ENCODE results near the gene LILRB3.
A peak's percentile ranks its signal among the peaks of the same experiment; 100 is the strongest.
"Not testable (repeated sequence)": the region's sequence is repeated elsewhere in the genome, so short reads cannot be mapped to it uniquely, and the experiment has no call there.

Gene LILRB3

DNA sequence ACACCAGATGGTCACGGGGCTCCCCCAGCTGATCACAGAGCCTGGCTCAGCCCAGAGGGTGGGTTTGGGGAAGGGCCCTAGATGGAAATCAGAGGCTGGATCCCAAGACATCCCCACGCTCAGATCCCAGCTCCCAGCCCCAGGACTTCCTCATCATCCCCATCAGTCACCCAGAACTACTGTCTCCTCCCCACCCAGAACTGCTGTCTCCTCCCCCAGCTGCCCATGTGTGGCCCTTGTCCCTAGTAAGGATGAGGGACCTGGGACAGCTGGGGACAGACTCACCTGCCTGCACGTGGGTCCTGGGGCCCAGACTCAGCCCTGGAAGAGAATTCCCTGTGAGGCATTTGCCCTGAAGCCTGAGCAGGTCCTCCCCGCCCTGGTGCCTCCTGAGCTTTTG is 19.4 kb upstream of the LILRB3 start:
- not testable (repeated sequence) for DNase-seq

DNA sequence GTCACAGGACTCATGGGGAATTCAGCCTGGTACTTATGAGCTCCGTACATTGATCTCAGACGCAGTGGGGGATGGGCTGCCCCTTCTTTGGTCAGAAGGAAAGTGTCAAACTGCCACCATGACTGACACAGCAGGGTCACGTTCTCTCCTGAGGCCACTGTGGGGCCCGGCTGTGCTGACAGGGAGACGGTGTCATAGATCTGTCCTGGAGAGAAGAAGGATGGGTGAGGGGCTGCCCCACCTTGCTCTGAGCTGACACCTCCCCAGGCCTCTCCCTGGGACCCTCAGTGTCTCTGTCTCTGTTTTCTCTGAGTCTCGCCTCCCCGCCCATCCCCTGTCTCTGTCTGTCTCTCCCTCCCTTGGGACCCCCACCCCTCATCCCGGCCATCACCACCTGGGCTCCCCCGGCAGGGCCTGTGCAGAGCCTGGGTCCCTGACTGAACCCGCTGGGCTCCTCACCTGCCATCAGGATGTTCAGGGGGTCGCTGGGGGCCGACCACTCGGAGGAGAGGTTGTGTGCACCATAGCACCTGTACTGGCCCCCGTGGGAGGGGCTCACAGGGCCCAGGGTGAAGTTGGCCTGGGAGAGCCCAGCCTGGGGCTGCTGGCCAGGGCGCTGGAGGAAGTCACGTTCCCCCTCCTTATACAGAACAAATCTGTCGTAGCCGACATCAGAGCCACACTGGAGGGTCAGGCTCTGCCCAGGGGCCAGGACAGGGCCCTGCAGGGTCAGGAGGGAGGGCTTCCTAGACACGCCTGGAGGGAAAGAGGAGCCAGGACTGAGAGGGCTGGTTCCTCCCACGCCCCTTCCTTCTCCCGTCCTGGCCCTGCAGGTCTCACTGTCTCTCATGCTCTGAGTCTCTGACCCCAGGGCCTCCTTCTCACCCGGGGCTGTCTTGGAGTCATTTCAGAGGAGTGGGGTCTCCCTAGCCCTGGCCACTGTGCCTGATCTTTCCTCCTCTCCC is 17.8 kb upstream of the LILRB3 start:
- not testable (repeated sequence) for DNase-seq

DNA sequence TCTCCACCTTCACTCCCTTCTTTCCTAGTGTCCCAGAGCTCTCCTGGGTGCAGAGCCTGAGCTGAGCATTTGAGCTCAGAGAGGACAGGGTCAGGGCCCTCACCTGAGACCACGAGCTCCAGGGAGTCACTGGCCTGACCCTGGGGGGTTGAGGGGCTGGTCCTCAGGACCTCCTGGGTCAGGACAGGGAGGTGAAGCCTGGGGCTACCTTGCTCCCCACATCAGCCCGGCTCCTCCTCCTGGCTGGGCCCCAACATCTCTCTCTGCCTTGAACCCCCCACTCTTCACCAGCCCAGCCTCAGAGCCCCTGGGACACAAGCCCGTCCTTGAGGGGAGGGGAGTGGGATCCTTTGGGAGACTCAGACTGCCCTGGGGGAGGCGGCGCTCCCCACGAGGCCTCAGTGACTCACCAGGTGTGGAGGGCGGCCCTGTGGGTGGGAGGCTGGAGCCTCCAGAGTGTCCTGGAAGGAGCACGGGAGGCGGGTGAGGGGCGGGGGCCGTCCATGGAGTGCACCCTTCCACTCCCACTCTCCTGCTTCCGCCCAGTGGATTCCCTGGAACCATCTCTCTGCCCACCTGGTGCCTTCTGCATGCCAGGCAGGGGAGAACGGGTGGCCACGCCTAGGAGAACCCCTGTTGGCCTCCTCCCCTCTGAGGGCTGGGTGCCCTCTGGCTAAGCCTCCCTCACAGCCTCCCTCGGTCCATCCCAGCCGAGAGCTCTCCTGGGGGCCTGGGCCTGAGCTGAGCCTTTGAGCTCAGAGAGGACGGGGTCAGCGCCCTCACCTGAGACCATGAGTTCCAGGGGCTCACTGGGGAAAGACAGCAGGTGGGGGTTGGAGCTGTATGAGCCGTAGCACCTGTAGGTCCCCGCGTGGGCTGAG is 16.9 kb upstream of the LILRB3 start:
- DNase-seq, result not testable (repeated sequence)

DNA sequence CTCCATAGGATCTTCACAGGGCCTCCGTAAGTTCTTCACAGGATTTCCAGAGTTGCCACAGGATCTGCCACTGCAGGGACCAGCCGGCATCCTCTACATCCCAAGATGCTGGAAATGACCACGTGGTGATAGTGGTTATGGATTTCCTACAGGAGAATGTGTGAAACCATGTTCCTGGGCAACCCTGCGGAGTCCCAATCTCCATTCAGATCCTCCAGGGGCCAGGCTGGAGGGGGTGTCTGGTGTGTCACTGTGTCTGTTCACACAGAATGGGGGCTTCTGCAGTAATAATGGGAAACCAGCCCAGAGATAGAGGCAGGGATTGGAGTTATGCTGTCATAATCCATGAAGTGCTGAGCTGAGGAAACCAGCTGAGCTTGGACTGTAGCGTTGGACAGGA is 11.1 kb upstream of the LILRB3 start:
- DNase-seq, result no peak

DNA sequence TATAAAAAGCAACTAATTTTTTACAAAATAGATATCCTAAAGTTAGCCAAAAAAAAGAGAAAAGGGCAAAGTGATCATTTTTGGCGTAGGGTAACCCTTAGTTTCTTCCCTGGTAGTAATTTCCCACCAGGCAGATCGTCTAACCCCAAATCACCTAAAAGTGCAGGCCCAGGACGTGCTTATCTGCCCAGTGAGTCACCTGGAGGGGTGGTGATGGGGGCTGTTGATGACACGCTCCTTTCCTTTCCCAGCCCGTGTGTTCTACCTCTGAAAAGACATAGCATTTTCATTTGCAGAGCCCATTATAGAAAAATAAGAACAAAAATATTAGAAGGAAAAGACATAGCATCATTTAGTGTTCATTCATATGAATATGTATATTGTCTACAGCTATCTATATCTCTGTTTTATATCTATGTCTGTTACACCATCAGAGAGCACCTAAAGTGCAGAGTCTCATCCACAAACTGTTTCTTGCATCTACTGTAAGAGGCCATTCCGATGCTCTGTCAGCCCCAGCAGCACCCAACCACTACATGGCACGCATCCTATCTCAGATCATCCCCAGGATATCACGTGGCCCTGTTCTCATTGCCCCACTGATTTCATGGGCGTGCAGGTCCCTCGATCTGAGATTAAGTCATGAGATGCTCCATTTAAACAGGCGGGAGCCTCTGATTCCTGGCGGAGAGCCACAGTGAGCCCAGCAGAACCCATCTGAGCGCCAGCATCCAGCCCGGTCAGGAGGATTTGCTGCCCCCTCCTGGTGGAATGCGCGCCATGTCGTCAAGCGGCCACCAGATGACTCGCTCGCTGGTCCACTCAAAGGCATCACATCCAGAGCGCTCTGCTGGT is 8.5 kb upstream of the LILRB3 start:
- peak; percentile 96 to 97 for DNase-seq

DNA sequence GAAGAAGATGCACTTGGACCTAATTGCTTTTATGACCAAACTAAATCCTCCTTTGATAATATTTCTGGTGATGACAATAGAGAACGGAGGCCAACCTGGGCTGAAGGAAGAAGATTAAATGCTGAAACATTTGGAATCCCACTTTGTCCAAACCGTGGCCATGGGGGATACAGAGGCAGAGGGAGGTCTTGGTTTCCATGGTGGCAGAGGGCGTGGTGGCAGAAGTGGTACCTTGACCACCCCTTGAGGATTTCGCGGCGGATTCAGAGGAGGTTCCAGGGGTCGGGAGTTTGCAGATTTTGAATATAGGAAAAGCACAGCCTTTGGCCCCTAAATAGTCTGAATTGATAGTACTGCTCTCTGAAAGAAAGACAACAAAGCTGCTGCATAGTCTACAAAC is 7.2 kb upstream of the LILRB3 start:
- DNase-seq, result no peak

DNA sequence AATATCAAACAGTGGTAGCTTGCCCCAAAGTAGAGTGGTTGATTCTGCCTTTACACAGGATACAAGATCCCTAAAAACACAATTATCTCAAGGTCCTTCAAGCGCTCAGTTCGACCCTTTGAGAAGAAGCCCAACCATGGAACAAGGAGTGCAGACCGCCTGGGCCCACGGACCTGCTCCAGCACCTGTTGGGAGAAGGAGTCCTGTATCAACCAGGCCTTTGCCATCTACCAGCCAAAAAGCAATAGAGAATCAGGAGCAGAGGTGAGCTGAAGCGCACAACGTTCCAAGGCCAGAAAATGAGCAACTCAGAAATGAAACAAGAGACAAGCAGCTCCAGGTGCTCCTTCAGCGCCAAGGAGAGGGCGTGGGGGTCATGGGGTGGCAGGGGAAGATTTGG is 6.3 kb upstream of the LILRB3 start:
- no peak for DNase-seq

DNA sequence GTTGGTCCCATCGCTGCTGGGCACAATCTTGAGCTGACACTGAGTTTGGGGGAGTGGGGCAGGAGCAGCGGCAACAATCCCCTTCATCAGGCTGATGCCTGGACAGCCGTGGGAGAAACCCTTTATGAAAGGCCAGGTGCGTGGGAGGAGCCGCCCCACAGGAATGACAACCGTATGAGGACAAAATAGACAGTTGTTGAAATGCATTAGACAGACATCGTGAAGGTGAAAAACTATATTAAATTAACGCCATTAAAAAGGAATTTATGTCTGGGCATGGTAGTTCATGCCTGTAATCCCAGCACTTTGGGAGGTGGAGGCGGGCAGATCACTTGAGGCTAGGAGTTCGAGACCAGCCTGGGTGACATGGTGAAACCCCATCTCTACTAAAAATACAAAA is 1.8 kb upstream of the LILRB3 start:
- DNase-seq, result not testable (repeated sequence)

DNA sequence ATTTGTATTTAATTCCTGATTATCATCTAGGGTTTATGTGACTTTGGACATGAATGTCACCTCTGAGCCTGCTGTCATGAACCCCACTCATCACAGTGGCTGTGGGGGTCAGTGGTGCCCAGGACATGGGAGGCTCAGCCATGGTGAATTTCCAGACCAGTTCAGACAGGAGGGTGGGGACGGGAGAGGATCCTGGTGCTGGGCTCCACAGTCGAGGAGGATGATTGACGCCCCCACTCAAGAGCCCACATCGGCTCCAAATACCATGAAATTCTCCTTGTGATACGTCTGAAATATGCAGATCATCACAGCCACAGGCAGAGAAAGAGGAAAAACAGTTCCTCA is 1.1 kb upstream of the LILRB3 start:
- DNase-seq, result not testable (repeated sequence)

DNA sequence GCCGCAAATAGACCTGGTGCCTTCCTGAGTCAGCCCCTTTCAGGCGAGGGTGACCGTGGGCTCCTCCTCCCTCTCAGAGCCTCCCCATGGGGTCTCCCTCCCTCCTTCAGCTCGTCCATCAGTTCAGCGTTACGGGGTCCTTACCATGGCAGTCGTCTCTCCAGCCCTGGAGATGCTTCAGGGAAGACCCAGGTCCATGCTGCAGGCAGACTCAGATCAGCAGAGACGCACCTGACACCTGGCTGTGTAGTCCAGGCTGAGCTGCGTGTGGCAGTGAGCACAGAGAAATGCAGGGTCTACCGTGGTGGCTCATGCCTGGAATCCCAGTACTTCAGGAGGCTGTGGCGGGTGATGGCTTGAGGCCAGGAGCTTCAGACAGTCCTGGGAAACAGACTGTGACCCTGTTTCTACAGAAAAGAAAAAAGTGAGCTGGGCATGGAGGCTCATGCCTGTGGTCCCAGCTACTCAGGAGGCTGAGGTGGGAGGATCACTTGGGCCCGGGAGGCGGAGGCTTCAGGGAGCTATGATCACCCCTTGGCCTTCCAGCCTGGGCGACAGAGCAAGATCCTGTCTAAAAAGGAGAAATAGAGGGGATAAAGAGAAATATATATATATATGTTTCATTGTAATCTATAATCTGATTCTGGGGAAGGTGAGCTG is 600 bp upstream of the LILRB3 start:
- DNase-seq, result not testable (repeated sequence)

DNA sequence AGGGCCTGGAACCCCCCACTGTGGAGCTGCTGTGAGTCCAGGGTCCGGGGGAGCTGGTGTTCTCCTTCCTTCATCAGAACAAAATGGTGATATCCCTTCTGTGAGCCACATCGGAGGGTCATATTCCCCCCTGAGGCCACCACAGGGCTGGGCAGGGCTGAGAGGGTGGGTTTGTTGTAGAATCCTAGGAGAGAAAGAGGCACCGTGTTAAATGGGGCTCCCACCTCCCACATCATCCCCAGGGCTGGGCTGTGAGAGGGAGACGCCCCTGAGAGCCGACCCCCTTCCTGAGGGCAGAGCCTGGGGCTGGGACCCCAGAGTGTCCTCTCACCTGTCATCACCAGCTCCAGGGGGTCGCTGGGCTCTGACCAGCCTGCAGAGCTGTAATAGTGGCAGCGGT is 860 bp downstream of the LILRB3 start:
- DNase-seq, result not testable (repeated sequence)

DNA sequence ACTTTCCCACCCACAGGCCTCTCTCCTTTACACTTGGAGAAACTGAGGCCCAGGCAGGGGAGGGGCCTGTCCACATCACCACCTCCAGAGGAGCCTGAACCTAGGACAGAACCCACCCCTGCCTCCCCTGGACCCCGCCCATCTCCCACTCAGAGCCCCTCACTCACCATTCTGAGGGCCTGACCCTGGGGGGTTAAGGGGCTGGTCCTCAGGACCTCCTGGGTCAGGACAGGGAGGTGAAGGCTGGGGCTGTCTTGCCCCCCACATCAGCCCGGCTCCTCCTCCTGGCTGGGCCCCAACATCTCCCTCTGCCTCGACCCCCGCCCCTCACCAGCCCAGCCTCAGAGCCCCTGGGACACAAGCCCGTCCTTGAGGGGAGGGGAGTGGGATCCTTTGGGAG is 3.1 kb downstream of the LILRB3 start:
- DNase-seq, result not testable (repeated sequence)

DNA sequence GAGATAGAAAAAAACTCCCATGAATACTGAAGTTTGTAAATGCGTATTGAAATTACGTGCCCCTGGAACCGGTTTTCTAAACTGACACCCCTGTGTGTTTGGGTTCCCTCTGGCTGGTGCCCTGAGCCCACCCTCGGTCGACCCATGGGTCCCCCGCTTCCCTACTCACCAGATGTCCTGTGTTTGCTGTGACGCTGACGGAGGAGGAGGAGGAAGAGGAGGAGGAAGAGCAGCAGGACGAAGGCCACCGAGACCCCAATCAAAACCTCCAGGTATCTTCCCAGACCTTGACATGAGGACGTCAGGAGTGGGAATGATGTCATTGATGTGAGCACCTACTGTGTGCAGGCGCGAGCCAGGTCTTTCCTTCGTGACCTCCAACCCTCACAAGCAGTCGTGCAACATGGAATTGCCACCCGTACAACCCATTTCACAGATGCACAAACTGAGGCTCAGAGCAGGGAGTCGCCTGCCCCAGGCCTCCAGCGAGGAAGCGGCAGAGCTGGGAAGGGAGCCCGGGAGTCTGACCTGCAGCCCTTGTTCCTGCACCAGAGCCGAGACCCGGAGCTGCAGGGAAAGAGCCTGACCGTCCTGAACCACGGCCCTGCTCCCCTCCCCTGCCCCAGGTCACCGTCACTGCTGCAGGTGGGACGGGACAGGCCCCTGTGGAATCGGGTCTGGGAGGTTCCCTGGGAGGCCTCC is 3.7 kb downstream of the LILRB3 start:
- no peak for DNase-seq

DNA sequence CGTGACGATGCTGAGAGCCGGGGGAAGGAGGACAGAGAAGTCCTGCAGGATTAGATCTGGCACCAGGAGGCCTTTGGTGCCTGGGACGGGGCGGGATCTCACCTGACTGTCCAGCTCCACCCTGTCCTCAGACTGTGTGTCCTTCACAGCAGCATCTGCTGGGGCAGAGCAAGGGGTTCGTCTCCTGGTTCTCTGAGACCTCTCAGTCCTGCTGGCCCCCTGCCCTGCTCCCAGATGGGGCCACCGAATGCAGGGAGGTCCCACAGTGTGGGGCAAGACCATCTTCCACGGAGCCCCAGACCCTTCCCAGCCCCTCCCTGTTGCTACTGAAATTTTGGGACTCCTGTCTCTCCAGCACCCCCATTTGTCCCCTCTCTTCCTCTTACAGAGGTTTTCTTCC is 4.5 kb downstream of the LILRB3 start:
- no peak for DNase-seq

DNA sequence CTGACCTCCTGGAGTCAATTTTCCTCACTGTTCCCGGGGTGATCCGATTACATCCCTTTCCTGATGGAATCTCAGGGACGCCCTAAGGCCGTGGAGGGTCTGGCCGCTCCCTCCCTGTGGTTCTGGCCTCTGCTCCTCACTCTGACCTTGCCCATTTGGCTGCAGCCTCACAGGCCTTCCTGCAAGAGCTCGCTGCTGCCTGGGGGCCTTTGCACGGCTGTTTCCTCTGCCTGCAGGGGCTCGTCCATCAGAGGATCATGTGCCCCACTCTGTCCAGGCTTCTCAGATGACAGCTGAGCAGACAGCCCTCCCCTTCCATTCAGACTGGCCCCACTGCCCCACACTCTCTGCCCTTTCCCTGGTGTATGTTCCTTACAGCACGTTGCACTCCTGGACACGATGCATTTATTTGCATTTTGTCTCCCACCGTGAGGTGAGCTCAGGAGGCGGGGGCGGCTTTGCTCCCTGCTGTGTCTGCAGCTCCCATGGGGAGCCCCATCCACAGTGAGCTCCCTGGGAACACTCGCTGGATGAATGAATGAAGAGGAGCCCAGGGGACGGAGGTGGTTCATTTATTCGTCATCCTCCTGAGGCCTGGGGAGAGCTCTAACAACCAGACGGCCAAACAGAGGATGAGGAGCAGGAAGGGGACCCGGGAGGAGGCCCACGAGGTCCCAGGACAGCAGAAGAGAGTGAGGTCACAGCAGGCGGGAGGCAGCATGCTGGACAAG is 5.1 kb downstream of the LILRB3 start:
- DNase-seq, result not testable (repeated sequence)

DNA sequence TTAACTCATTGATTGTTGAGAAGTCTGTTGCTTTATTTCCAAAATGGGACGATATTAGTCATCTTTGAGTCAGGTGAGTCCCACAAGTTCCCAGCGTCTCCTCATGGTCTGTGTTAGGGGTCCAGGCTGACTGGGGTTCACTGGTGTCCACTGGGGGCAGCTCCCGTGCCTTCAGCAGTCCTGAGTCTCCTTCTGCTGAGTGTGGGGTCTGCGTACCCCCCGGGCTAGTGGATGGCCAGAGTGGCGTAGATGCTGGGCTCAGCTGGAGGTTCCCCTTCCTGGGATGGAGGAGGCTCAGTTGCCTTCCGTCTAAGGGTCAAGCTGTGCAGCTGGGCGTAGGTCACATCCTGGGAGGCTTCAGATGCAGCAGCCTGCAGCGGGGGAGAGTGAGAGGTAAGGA is 5.9 kb downstream of the LILRB3 start:
- no peak for DNase-seq

DNA sequence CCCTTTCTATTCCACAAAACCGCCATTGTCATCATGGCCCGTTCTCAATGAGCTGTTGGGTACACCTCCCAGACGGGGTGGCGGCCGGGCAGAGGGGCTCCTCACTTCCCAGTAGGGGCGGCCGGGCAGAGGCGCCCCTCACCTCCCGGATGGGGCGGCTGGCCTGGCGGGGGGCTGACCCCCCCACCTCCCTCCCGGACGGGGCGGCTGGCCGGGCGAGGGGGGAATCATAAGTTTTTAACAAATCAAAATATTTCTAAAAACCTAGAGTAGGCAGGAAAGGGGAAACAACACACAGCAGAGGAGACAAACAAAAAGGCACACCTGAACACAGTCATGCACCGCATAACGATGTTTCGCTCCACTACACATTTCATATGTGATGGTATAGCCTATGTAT is 8.1 kb downstream of the LILRB3 start:
- DNase-seq, result not testable (repeated sequence)

DNA sequence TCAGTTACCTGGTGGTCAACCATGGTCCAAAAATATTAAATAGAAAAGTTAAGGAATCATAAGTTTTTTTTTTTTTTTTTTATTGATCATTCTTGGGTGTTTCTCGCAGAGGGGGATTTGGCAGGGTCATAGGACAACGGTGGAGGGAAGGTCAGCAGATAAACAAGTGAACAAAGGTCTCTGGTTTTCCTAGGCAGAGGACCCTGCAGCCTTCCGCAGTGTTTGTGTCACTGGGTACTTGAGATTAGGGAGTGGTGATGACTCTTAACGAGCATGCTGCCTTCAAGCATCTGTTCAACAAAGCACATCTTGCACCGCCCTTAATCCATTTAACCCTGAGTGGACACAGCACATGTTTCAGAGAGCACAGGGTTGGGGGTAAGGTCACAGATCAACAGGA is 8.6 kb downstream of the LILRB3 start:
- DNase-seq, result not testable (repeated sequence)

DNA sequence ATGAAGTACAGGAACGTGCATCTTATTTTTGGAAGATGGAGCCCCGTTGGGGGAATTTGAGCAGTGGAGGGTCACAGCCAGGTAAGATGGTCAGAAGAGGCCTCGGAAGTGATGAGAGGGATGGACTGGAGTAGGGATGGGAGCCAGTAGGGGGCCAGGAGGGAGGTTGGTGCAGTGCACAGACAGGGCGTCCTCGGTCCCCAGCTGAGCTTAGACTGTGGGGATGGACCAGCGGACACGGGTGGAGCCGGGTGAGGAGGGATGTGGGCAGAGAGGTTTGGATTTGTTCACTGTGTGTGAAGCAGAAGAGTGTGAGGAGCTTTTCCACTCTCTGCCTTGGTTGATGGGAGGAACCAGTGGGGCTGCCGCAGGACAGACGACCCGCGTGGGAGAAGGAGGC is 11.6 kb downstream of the LILRB3 start:
- no peak for DNase-seq

DNA sequence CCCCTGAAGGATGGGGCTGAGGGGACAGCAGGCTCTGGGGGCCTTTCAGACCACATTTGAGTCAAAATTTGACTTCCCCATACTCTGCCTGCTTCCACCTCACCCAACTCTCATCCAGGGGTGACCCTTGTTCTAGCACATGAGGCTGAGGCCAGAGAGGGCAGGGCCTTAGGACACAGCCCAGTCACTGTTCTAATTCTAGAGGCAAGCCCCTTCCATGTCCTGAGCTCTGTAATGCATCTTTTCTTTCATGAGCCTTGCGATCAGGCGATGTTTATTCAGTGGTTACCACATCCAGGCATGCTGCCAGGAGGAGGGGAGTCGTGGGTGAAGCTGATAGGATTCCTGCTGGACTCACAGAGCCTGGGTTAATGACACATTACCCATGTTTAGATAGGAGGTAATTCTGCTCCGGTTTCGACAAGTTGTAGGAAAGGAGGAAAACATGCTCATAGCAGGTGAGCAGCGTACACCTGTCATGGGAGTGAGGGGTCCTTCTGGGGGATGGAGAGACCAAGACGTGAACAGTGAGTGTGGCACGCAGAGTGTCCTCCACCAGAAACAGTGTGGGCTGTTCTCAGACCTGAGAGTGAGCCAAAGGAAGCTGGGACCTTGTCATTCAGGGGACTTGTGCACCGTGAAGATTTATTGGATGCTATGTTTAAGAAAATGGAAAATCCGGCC is 12.9 kb downstream of the LILRB3 start:
- DNase-seq, result peak; percentile 32 to 51
